Endothelial cell of umbilical vein (primary cell): ENCODE results near the gene GNB5. TPM values are rescaled to one million over a fixed set of nuclear protein-coding genes. Genes with fewer than 3 reads are reported as not detected.

Experiments used
- BruUV-seq: library from RNA; stranded (reverse); fragments of 400-500 nt; replicated peaks from 2 replicates; lab custom pipeline; 2021; lab: Mats Ljungman, UMichigan
- CTCF ChIA-PET: fragments of 300-600, 350-600 bp; sonication (Branson Sonifier 250); formaldehyde crosslinking; loops from one replicate; lab custom pipeline; 2021; ENCODE audit warnings: antibody characterized with exemption, inconsistent platforms; lab: Charles Lee
- POLR2A ChIA-PET: fragments of 300-600, 350-600 bp; sonication (Branson Sonifier 250); formaldehyde crosslinking; loops from one replicate; lab custom pipeline; 2021; ENCODE audit warnings: antibody characterized with exemption, inconsistent platforms; lab: Charles Lee
- DNase-seq: peaks from one replicate; pipeline ENCODE4 v3.0.0-alpha.2; 2011; ENCODE audit warnings: low read depth, low spot score
- FAIRE-seq: peaks from 2 replicates; lab custom pipeline; 2011; peaks lifted over from hg19 to GRCh38; lab: Jason Lieb, UNC
- H2AFZ ChIP-seq: 2 replicates; pipeline ENCODE4 v1.6.0; 2012; ENCODE audit warnings: low read depth, low read length, control low read depth, inconsistent platforms
- H3K27ac ChIP-seq: 2 replicates; pipeline ENCODE4 v1.5.1; 2011; ENCODE audit warnings: low read depth, mild to moderate bottlenecking, control low read depth, low read length, moderate library complexity; ENCODE audit not compliant: insufficient read depth
- H3K27me3 ChIP-seq, 2 experiments: 2 replicates each; pipeline versions ENCODE4 v1.6.0 to v1.6.1; 2011; ENCODE audit warnings: low read length in 2 of 2, mixed read lengths in 1 of 2; ENCODE audit not compliant: control insufficient read depth in 2 of 2, insufficient read depth in 2 of 2
- H3K36me3 ChIP-seq, 2 experiments: 2 replicates in 1 of 2; 3 replicates in 1 of 2; pipeline ENCODE4 v1.5.1; 2011; ENCODE audit warnings: low read length in 2 of 2, mild to moderate bottlenecking in 1 of 2, moderate library complexity in 1 of 2; ENCODE audit not compliant: control insufficient read depth in 2 of 2, insufficient read depth in 2 of 2; ENCODE audit errors: extremely low read depth in 1 of 2
- H3K4me1 ChIP-seq: 3 replicates; pipeline ENCODE4 v1.5.1; 2011; ENCODE audit warnings: mild to moderate bottlenecking, low read length; ENCODE audit not compliant: control insufficient read depth, insufficient read depth; ENCODE audit errors: extremely low read depth
- H3K4me2 ChIP-seq: 2 replicates; pipeline ENCODE4 v1.6.1; 2011; ENCODE audit warnings: low read length, control low read depth, mixed read lengths; ENCODE audit not compliant: insufficient read depth
- H3K4me3 ChIP-seq, 3 experiments: fragments of 200-600 bp in 1 of 3; sonication (generic), shearing (Covaris generic) in 1 of 3; replicated peaks in 1 of 3; 2 replicates each; pipeline ENCODE4 v1.5.1; 2011 to 2016; ENCODE audit warnings: control low read depth in 3 of 3, low read length in 3 of 3, mild to moderate bottlenecking in 2 of 3, inconsistent platforms in 1 of 3, low read depth in 1 of 3, moderate library complexity in 1 of 3; ENCODE audit not compliant: insufficient read depth in 1 of 3
- H3K79me2 ChIP-seq: 2 replicates; pipeline ENCODE4 v1.6.0; 2012; ENCODE audit warnings: low read length, inconsistent platforms; ENCODE audit not compliant: control insufficient read depth, insufficient read depth
- H3K9ac ChIP-seq: replicated peaks from 2 replicates; pipeline ENCODE3; 2011; ENCODE audit warnings: low read length, control low read depth; ENCODE audit not compliant: insufficient read depth; ENCODE audit errors: extremely low read depth
- H3K9me1 ChIP-seq: replicated peaks from 3 replicates; pipeline ENCODE4 v1.6.0; 2011; ENCODE audit warnings: mild to moderate bottlenecking, low read length; ENCODE audit not compliant: control insufficient read depth, insufficient read depth; ENCODE audit errors: extremely low read depth
- H3K9me3 ChIP-seq: replicated peaks from 2 replicates; pipeline ENCODE4 v1.5.1; 2012; ENCODE audit warnings: low read length, inconsistent platforms; ENCODE audit not compliant: control insufficient read depth, insufficient read depth
- H4K20me1 ChIP-seq: replicated peaks from 2 replicates; pipeline ENCODE3; 2011; ENCODE audit warnings: mild to moderate bottlenecking, low read length; ENCODE audit not compliant: control insufficient read depth, insufficient read depth; ENCODE audit errors: extremely low read depth
- CTCF ChIP-seq, 2 donors: IDR thresholded peaks; 1 replicate in 1 of 2; 2 replicates in 1 of 2; pipeline ENCODE4 v1.5.1; 2011; ENCODE audit warnings: low read length in 2 of 2, mild to moderate bottlenecking in 2 of 2, moderate library complexity in 2 of 2, control low read depth in 1 of 2, inconsistent platforms in 1 of 2, low read depth in 1 of 2; ENCODE audit not compliant: insufficient read depth in 1 of 2; ENCODE audit errors: extremely low read depth in 1 of 2
- EZH2 ChIP-seq: IDR thresholded peaks from 2 replicates; pipeline ENCODE4 v1.6.1; 2012; ENCODE audit warnings: borderline replicate concordance, low read depth, mild to moderate bottlenecking, moderate library complexity, low read length, inconsistent platforms; ENCODE audit not compliant: severe bottlenecking
- FOS ChIP-seq: IDR thresholded peaks from 2 replicates; pipeline ENCODE4 v1.6.1; 2011; ENCODE audit warnings: mild to moderate bottlenecking, low read length, moderate library complexity, borderline replicate concordance; ENCODE audit not compliant: insufficient read depth
- GATA2 ChIP-seq: IDR thresholded peaks from 2 replicates; pipeline ENCODE4 v1.7.0; 2011; ENCODE audit warnings: low read depth, mild to moderate bottlenecking, moderate library complexity, mixed read lengths, low read length; ENCODE audit not compliant: insufficient read length, insufficient read depth
- JUN ChIP-seq: IDR thresholded peaks from 2 replicates; pipeline ENCODE4 v1.6.1; 2011; ENCODE audit warnings: borderline replicate concordance, low read depth; ENCODE audit not compliant: insufficient read length, insufficient read depth
- MAX ChIP-seq: IDR thresholded peaks from 2 replicates; pipeline ENCODE4 v1.6.1; 2011; ENCODE audit not compliant: insufficient read depth, insufficient read length
- MYC ChIP-seq: IDR thresholded peaks from one replicate; pipeline ENCODE4 v1.6.1; 2011; ENCODE audit warnings: mild to moderate bottlenecking, low read depth, low read length
- POLR2A ChIP-seq: IDR thresholded peaks from 2 replicates; pipeline ENCODE4 v1.6.1; 2012; ENCODE audit warnings: low read depth, mild to moderate bottlenecking, control low read depth, low read length
- POLR2AphosphoS5 ChIP-seq: IDR thresholded peaks from 2 replicates; pipeline ENCODE4 v1.6.1; 2012; ENCODE audit warnings: low read depth, mild to moderate bottlenecking, control low read depth, low read length, moderate library complexity; ENCODE audit not compliant: insufficient read depth
- dilution Hi-C: fragments of 300-500 bp; cut with MboI; formaldehyde crosslinking; loops from one replicate; pipeline ENCODE4 v1.15.0; 2019; ENCODE audit warnings: low sequenced_read_pairs; ENCODE audit not compliant: extremely low pct_ligation_motif_present
- intact Hi-C: fragments of 100-400 bp; cut with micrococcal nuclease; formaldehyde crosslinking; loops from one replicate; pipeline ENCODE4 v1.10.0; 2022
- polyA plus RNA-seq, 4 experiments: library from polyadenylated mRNA; depleted of rRNA in 3 of 4; stranded (reverse) in 3 of 4; unstranded in 1 of 4; fragments of >200 nt; gene quantifications; 2 replicates each; pipeline versions ENCODE4 v1.2.1 to v1.2.3, GENCODE V29; 2011 to 2012; ENCODE audit warnings: missing spikeins in 1 of 4
- total RNA-seq: library from RNA; stranded (reverse); gene quantifications from 2 replicates; pipeline ENCODE4 v1.2.3, GENCODE V29; 2021

The GNB5 gene
- total and polyA plus RNA-seq, 2 donors (not counting 3 experiments of a cell fraction or from before 2014, with no cell fraction given) = 15.6 to 16.8 TPM

GRCh38 chr15:52113235-52113634, 78.0 kb downstream of the GNB5 start:
- dilution Hi-C loops (no loop called here), intact Hi-C loops (no loop called here)
- Histone ChIP-seq H3K9ac (no peak overlapping the region), H3K4me2 (no peak overlapping the region), H3K27ac (no peak overlapping the region), H3K4me1 (peaks cover 21% of the 10 kb centered on the region), H3K27me3 (no peaks in the 10 kb centered on the region), H3K79me2 (no peaks in the 10 kb centered on the region), H3K9me3 (no peaks in the 10 kb centered on the region), H4K20me1 (no peaks in the 10 kb centered on the region), H3K9me1 (no peaks in the 10 kb centered on the region), H3K4me3 (no peak overlapping the region), H3K36me3 (no peaks in the 10 kb centered on the region), H2AFZ (no peak overlapping the region)
- CTCF ChIA-PET = interaction anchor here (1.9 to 2.1 kb wide), 2 partner anchors 10 to 26 kb away, joined by 10 read pairs; no protein-coding TSS in a partner anchor
- DNase-seq = no peak
- no TSS peak for BruUV-seq
- no peak for FAIRE-seq
- POLR2A ChIA-PET = no interaction called here
- TF ChIP-seq POLR2AphosphoS5 = no peak
- TF ChIP-seq CTCF (IDR thresholded peaks at IDR 0.05; ENCODE audit: extremely low read depth in 1 of 2, insufficient read depth in 1 of 2, low read depth in 1 of 2, low read length in 2 of 2) = no peak
- no peak for TF ChIP-seq GATA2
- TF ChIP-seq FOS = no peak
- TF ChIP-seq EZH2 = no peak
- no peak for TF ChIP-seq MYC
- TF ChIP-seq MAX = no peak
- TF ChIP-seq POLR2A = no peak
- TF ChIP-seq JUN = no peak
